PC-9 (cell line): ENCODE results near the gene SHISA9. TPM values are rescaled to one million over a fixed set of nuclear protein-coding genes. Genes with fewer than 3 reads are reported as not detected.

Experiments
- BruUV-seq: library from RNA; stranded (reverse); fragments of 400-500 nt; replicated peaks from 2 replicates; lab custom pipeline; 2021; lab: Mats Ljungman, UMichigan
- CTCF ChIA-PET: fragments of 300-600 bp; sonication (Branson Sonifier 250); formaldehyde crosslinking; loops from one replicate; lab custom pipeline; 2022; ENCODE audit warnings: antibody characterized with exemption; lab: Charles Lee
- POLR2A ChIA-PET: fragments of 300-600 bp; sonication (Branson Sonifier 250); formaldehyde crosslinking; loops from one replicate; lab custom pipeline; 2022; ENCODE audit warnings: antibody characterized with exemption; ENCODE audit not compliant: unreplicated experiment; lab: Charles Lee
- DNase-seq, 2 experiments: peaks; one replicate each; pipeline versions ENCODE4 v3.0.0 to v3.0.0-alpha.2; 2015 to 2022; ENCODE audit warnings: mixed read lengths in 1 of 2
- H2AFZ ChIP-seq: fragments of 200-600 bp; sonication (generic); 2 replicates; pipeline ENCODE4 v1.8.1; 2017; ENCODE audit warnings: antibody characterized with exemption
- H3F3A ChIP-seq: fragments of 200-600 bp; sonication (generic); 2 replicates; pipeline ENCODE4 v1.8.1; 2017; ENCODE audit warnings: antibody characterized with exemption, mild to moderate bottlenecking, low read depth; ENCODE audit not compliant: insufficient read depth
- H3K27ac ChIP-seq: fragments of 200-600 bp; sonication (generic); 2 replicates; pipeline ENCODE4 v1.6.1; 2016; ENCODE audit warnings: mixed run types
- H3K27me3 ChIP-seq: fragments of 200-600 bp; sonication (generic); 2 replicates; pipeline ENCODE4 v1.6.1; 2016; ENCODE audit warnings: low read depth, mixed run types; ENCODE audit not compliant: insufficient read depth
- H3K36me3 ChIP-seq: fragments of 200-600 bp; sonication (generic); 2 replicates; pipeline ENCODE4 v1.6.1; 2016; ENCODE audit warnings: low read depth, mixed run types
- H3K4me1 ChIP-seq: fragments of 200-600 bp; sonication (generic); replicated peaks from 2 replicates; pipeline ENCODE4 v1.6.1; 2016; ENCODE audit warnings: mixed run types; ENCODE audit not compliant: insufficient read depth
- H3K4me2 ChIP-seq: fragments of 200-600 bp; sonication (generic); 2 replicates; pipeline ENCODE4 v1.6.1; 2017; ENCODE audit warnings: mixed run types
- H3K4me3 ChIP-seq: fragments of 200-600 bp; sonication (generic); 2 replicates; pipeline ENCODE4 v1.6.1; 2016; ENCODE audit warnings: mixed run types
- H3K79me2 ChIP-seq: fragments of 200-600 bp; sonication (generic); 2 replicates; pipeline ENCODE4 v1.6.1; 2017; ENCODE audit warnings: low read depth, mixed run types
- H3K9me2 ChIP-seq: fragments of 200-600 bp; sonication (generic); 2 replicates; pipeline ENCODE4 v1.8.1; 2017; ENCODE audit warnings: mild to moderate bottlenecking; ENCODE audit not compliant: insufficient read depth
- H3K9me3 ChIP-seq: fragments of 200-600 bp; sonication (generic); 2 replicates; pipeline ENCODE4 v1.8.1; 2016; ENCODE audit warnings: low read depth; ENCODE audit not compliant: insufficient read depth
- H4K20me1 ChIP-seq: fragments of 200-600 bp; sonication (generic); 2 replicates; pipeline ENCODE4 v1.8.1; 2017; ENCODE audit not compliant: insufficient read depth
- EZH2 ChIP-seq: fragments of 200-600 bp; sonication (generic); IDR thresholded peaks from 2 replicates; pipeline ENCODE4 v1.8.0; 2017; ENCODE audit warnings: antibody characterized with exemption, low read depth
- intact Hi-C: fragments of 100-400 bp; cut with micrococcal nuclease; formaldehyde crosslinking; loops from one replicate; pipeline ENCODE4 v1.10.0; 2022; ENCODE audit not compliant: unreplicated experiment
- total RNA-seq: library from RNA; stranded (reverse); gene quantifications from 2 replicates; pipeline ENCODE4 v1.2.3, GENCODE V29; 2021
- TF ChIP-seq, protein P1 (sequence below): fragments of 200-600 bp; sonication (generic); conservative IDR thresholded peaks from 2 replicates; pipeline ENCODE4 v1.6.1; 2017; ENCODE audit warnings: mixed run types, antibody characterized with exemption, mild to moderate bottlenecking, moderate library complexity

SHISA9 gene
- total RNA-seq, 1 experiment from 2014 or later = 80.5 TPM

DNA sequence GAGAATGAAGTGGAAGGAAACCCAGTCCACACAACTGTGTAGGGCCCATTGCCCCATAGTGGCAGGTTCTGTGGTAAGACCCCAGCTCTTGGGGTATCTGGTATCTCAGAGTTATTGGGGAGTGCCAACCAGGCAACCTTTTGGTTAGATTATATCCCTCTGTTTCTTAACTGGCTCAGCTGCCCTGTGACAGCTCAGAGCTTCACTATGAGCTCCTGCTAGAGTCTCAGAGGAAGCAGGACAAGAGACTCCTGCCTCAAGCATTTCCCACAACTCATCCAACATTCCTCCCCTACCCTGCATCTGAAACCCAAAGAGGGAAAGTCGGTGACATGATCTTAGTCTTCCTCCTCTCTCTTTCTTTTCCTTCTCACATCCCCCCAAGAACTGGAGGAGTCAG is 292.3 kb downstream of the SHISA9 start:
- POLR2A ChIA-PET = no interaction called here
- H3K9me2 ChIP-seq = no peaks in the 10 kb centered on the region
- CTCF ChIA-PET = interaction anchor here (0.6 kb wide), 1 partner anchor 148 kb away, joined by 3 read pairs; no protein-coding TSS in a partner anchor
- no TSS peak for BruUV-seq
- TF ChIP-seq, protein P1, sequence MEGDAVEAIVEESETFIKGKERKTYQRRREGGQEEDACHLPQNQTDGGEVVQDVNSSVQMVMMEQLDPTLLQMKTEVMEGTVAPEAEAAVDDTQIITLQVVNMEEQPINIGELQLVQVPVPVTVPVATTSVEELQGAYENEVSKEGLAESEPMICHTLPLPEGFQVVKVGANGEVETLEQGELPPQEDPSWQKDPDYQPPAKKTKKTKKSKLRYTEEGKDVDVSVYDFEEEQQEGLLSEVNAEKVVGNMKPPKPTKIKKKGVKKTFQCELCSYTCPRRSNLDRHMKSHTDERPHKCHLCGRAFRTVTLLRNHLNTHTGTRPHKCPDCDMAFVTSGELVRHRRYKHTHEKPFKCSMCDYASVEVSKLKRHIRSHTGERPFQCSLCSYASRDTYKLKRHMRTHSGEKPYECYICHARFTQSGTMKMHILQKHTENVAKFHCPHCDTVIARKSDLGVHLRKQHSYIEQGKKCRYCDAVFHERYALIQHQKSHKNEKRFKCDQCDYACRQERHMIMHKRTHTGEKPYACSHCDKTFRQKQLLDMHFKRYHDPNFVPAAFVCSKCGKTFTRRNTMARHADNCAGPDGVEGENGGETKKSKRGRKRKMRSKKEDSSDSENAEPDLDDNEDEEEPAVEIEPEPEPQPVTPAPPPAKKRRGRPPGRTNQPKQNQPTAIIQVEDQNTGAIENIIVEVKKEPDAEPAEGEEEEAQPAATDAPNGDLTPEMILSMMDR = no peak
- TF ChIP-seq EZH2 = no peak
- H4K20me1 ChIP-seq = peaks cover 20% of the 10 kb centered on the region
- H3K79me2 ChIP-seq = peaks cover 37% of the 10 kb centered on the region
- H3K27ac ChIP-seq = no peak overlapping the region
- H3K27me3 ChIP-seq = no peaks in the 10 kb centered on the region
- no peak overlapping the region for H2AFZ ChIP-seq
- no peak overlapping the region for H3K4me3 ChIP-seq
- no peaks in the 10 kb centered on the region for H3K36me3 ChIP-seq
- H3F3A ChIP-seq = peaks cover 6% of the 10 kb centered on the region; the same call in 1 of the 2 replicates
- H3K4me1 ChIP-seq = peaks cover 17% of the 10 kb centered on the region
- intact Hi-C loops = no loop called here
- peak in 1 of 2 experiments; percentile 38 for DNase-seq
- no peaks in the 10 kb centered on the region for H3K9me3 ChIP-seq
- no peak overlapping the region for H3K4me2 ChIP-seq

DNA sequence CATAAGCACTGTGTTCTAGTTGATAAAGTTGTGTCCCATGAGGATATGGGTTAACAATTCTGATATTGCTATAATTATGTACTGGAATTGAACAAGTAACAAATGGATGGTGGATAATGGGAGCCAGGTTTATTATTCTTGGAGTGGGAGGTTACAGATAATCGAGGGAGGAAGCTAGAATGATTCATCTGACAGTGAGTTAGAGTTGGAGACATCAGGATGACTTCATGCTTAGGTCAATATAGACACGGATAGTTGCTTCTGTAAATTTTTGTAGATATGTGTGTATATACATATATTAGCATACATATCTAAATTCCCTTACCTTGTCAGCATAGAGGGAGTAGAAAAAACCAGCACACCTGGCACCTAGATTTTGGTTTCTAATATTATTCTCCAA is 293.4 kb downstream of the SHISA9 start:
- peaks cover 13% of the 10 kb centered on the region for H4K20me1 ChIP-seq
- DNase-seq = no peak
- no peak for TF ChIP-seq EZH2
- TF ChIP-seq, protein P1 = no peak
- no peaks in the 10 kb centered on the region for H3K27me3 ChIP-seq
- ChIA-PET CTCF (no interaction called here), POLR2A (no interaction called here)
- 0 out of 2 replicates have a peak overlapping the region, but pooled peaks have one; percentile 18 for H3K27ac ChIP-seq
- no TSS peak for BruUV-seq
- H3K9me2 ChIP-seq = no peaks in the 10 kb centered on the region
- no peaks in the 10 kb centered on the region for H3K9me3 ChIP-seq
- peaks cover 6% of the 10 kb centered on the region; the same call in 1 of the 2 replicates for H3F3A ChIP-seq
- H3K4me3 ChIP-seq = no peak overlapping the region
- intact Hi-C loops = no loop called here
- H3K4me2 ChIP-seq = no peak overlapping the region
- peaks cover 17% of the 10 kb centered on the region for H3K4me1 ChIP-seq
- no peak overlapping the region for H2AFZ ChIP-seq
- H3K36me3 ChIP-seq = no peaks in the 10 kb centered on the region
- H3K79me2 ChIP-seq = peaks cover 42% of the 10 kb centered on the region

DNA sequence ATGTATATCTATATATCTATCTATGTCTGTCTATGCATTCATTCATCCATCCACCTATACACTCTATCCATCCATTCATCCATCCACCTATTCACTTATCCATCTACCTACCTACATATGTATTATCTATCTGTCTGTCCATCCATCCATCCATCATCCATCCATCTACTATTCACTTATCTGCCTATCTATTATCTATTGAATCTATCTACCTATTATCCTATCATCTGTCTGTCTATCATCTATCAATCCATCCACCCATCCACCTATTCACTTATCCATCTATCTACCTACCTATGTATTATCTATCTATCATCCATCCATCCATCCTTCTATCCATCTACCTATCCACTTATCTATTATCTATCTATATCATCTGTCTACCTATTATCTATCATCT is 302.3 kb downstream of the SHISA9 start:
- Histone ChIP-seq H3K27ac (no peak overlapping the region), H3K4me3 (no peak overlapping the region), H3K9me3 (no peaks in the 10 kb centered on the region), H3K27me3 (no peaks in the 10 kb centered on the region), H3K4me2 (no peak overlapping the region), H3F3A (peaks cover 4% of the 10 kb centered on the region; the same call in 1 of the 2 replicates), H3K79me2 (peaks cover 11% of the 10 kb centered on the region), H3K4me1 (no peaks in the 10 kb centered on the region), H3K9me2 (no peaks in the 10 kb centered on the region), H3K36me3 (peaks cover 6% of the 10 kb centered on the region; the same call in 1 of the 2 replicates), H4K20me1 (peaks cover 26% of the 10 kb centered on the region), H2AFZ (no peak overlapping the region)
- CTCF ChIA-PET = no interaction called here
- no peak for TF ChIP-seq EZH2
- TF ChIP-seq, protein P1 = no peak
- POLR2A ChIA-PET = no interaction called here
- intact Hi-C loops = no loop called here
- no peak for DNase-seq
- no TSS peak for BruUV-seq
